Epidermal melanocyte (primary cell): ENCODE measurements around the gene CLCN7.
A peak's percentile ranks its signal among the peaks of the same experiment; 100 is the strongest.

Experiments used
- DNase-seq: peaks from one replicate; pipeline ENCODE4 v3.0.0; 2011; ENCODE audit warnings: low spot score; ENCODE audit not compliant: insufficient read length

The CLCN7 gene

DNA sequence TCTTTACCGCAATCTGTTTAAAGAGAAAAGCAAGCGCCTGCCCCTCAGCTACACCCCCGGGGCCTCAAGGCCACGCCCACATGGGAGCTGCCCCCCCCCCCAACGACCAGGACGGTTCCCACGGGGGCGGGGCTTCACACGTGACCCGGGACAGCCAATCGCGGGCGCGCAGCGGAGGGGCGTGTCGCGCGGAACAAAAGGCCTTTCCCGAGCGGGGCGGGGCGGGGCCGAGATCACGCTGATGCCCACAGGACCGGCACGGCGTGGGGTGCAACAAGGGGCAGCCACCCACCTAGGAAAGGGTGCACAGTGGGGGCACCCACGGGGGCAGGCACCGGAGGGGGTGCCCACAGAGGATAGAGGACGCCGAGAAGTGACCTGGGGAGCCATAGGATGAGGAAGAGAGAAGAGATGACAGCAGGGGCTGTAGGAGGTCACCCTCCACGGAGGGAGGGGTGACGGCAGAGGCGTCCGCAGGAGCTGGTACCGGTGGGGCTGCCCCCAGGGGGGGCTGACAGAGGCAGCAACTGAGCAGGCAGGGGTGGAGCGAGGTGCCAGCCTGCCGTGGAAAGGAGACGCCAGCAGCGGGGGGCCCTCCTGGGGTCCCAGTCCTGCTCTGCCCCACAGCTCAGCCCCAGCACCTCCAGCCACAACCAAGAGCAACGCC, 66.5 kb downstream of the CLCN7 start:
- peak; percentile 96 for DNase-seq

DNA sequence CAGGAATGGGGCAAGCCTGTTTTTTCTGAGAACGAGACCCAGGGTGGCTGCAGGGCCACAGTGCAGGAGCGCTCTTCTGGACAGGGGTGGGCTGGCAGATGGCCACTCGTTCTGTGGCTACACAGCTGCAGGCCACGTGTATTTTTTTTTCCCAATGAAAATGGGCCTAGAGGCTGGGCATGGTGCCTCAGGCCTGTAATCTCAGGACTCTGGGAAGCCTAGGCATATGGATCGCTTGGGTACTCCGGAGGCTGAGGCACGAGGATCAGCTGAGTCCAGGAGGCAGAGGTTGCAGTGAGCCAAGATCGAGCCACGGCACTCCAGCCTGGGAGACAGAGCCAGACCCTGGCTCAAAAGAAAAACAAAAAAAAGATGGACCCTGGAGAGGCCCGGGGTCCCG, 67.1 kb downstream of the CLCN7 start:
- no peak for DNase-seq

DNA sequence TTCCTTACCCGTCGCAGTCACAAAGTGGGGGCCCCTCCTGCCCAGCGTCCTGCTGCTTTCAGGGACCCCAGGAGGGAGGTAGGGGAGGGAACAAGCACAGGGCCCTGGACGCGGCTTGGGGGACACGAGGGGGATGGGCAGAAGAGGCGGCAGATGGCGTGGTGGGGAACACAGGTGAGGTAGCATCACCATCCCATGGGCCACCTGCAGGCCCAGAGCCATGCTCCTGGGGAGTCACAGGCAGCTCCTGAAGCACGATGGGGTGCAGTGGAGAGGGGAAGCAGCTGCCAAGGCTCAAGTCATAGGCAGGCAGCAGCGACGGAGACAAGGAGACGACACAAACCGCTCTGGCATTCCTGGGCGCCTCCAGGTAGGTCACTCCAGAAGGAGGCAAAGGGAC, 71.1 kb downstream of the CLCN7 start:
- DNase-seq, result no peak

DNA sequence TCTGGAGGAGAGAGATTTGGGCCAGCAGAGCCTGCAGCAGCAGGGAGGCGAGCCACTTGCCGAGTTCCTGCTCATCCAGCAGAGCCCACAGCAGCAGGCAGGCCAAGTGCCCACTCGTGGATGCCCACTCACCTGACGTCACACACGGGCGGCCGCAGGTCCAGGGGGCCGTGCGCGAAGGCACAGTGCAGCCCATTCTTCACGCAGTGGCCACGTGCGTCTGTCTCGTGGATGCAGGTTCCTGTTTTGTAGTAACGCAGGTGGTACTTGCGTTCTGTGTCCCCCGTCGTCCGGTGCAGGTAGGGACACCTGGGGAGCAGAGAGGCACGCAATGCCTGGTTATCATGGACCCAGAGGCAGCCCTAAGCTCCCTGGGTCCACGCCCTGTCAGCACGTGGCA, 71.8 kb downstream of the CLCN7 start:
- no peak for DNase-seq

DNA sequence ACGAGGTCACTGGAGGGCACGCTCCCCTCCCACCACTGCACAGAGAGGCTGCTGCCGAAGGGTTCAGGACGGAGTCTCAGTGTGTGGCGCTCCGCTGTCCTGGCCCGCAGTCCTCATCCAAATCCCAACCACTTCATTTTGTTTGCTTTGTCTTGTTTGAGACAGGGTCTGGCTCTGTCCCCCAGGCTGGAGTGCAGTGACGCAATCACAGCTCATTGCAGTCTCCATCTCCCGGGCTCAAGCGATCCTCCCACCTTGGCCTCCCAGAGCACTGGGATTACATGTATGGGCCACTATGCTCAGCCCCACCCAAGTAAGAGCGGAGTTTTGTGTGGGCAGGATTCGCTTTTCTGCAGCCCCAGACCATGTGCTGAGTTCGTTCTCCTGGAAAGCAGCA, 73.1 kb downstream of the CLCN7 start:
- DNase-seq, result no peak

DNA sequence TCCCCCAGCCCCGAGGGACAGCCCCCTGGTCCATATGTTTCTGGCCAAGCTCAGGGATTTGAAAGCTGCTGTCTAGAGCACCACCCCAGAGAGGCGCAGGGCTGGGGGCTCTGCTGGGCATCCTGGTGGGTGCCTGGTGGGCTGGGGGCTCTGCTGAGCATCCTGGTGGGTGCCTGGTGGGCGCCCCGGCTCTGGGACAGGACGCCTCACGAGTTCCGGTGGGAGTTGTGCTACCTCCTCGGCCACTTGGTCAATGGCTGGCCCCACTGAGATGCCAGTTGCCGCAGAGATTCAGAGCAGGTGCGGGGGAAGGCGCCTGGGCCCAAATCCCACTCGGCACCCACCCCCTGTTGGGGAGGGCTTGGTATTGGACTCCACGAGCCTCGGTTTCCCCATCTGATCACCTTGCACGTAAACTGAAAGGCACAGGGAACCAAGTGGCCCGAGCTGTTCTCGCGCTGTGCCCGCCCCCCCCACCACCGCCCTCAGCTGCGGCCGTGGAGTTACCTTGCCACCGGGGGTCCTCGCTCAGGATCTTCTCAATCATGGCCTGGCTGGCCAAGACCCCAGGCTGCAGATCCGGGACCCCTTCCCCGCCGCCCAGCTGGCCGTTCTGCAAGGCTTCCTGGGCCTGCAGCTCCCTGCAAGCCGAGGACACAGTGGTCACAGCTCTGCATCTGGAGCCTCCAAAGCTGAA, 73.6 kb downstream of the CLCN7 start:
- DNase-seq, result no peak

DNA sequence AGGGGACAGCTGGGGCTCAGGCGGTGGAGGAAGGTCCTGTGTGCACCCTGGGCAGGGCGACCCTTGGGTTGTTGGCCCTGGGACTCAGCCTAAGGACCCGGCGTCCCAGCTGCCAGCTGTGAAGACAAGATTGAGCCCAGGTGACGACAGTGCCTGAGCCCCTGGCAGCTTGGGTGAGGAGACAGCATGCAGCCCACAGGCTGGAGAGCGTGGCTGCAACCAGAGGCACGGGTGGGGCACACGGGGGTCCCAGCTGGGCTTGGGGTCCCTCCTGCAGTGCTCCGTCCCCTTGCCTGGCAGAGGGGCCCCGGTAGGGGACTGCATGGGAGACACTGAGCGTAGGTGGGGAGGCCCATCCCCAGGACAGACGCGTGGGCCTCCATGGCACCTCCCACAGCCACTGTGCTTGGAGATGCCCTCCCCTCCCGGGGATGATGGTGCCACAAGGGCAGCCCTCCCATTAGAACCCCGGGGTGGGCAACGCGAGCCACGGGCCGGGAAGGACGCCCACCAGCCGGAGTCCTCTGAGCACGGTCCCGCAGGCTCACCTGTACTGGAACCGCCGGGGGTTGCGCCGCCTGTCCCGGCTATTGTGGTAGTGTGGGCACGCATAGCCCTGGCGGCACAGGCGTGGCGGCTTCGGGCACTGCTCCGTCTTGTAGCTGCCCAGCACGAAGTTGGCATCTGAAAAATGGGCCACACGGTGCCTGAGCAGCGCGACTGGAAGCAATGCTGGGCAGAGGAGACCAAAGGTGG, 75.8 kb downstream of the CLCN7 start:
- DNase-seq, result no peak

DNA sequence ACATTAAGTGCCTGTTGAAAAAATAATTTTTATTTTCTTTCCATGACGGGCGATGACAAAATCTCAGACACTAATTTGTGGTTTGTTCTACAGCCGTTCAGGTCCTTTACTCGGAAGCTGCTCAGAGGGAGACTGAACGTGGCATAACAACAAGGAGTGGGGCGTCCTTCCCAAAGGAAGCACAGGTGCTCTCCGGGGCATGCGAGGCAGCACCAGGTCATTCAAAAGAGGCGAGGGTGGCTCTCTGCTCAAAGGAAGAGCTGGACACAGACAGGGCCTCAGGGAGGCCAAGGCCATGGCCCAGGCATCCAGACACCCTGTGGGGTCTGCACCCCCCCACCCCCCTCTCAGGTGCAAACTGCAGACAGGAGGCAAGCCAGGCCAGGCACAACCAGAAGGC, 76.5 kb downstream of the CLCN7 start:
- no peak for DNase-seq

DNA sequence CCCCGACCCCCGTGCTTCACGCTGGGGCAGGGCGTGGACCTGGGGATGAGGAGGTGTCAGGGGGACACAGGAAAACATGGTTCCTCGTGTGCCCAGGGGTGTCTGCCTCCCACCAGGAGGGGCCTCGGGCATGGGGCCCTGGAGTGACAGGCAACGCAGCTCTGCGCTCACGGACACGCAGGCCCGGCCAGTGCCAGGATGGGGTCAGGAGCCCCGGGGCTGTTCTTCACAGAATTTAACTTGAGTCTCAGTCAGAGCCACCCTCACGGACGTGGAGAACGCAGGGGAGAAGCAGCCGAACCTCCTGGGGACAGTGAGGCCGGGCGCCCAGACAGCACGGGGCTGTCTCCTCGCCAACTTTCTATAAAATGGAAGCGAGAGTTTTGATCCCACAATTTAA, 77.0 kb downstream of the CLCN7 start:
- no peak for DNase-seq

DNA sequence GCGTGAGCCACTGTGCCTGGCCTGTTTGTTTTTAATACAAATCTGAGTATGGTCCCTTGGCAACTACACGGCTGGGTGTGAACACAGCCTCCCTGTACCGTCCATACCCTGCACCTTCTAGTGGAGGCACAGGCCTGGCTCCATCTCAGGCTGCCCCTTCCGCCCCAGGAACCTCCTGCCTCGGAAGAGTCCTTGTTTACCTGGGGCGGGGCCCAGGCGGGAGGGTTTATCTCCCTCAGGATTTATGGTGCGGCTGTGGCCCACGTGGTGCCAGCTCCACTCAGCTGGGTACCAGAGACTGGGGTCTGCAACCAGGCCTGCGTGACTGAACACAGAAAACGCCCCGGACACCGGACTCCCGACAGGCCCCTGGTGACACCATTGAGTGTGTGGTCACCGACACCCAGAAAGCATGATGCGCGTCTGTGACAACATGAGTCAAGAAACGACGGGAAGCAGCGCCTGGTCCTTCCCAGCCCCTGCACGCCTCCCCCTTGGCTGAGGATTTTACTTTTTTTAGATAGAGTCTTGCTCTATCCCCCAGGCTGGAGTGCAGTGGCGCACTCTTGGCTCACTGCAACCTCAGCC, 79.3 kb downstream of the CLCN7 start:
- DNase-seq, result no peak
